GM12878 (cell line): ENCODE measurements around the gene FLVCR1. TPM values are rescaled to one million over a fixed set of nuclear protein-coding genes. Genes with fewer than 3 reads are reported as not detected.

ENCODE experiments used
- ATAC-seq: fragments of 200-7000 bp; cut with Tn5 transposase; 3 replicates; pipeline ENCODE4 v1.9.1; 2020; ENCODE audit warnings: mild to moderate bottlenecking, moderate library complexity
- BruUV-seq: library from RNA; stranded (reverse); fragments of 400-500 nt; replicated peaks from 2 replicates; lab custom pipeline; 2021; lab: Mats Ljungman, UMichigan
- CTCF ChIA-PET: fragments of 300-600 bp; sonication (Branson Sonifier 250); formaldehyde crosslinking; extraction: SDS; loops from one replicate; lab custom pipeline; 2021; ENCODE audit warnings: inconsistent platforms; lab: Yijun Ruan, JAX
- POLR2A ChIA-PET: fragments of 350-600 bp; formaldehyde crosslinking; extraction: SDS; loops from one replicate; lab custom pipeline; 2021; ENCODE audit warnings: inconsistent platforms; lab: Charles Lee
- RAD21 ChIA-PET: fragments of 300-600 bp; sonication (Branson Sonifier 250); formaldehyde crosslinking; loops from one replicate; lab custom pipeline; 2023; ENCODE audit warnings: antibody characterized with exemption; ENCODE audit not compliant: unreplicated experiment; lab: Charles Lee
- SMC1A ChIA-PET: fragments of 300-600 bp; sonication (Branson Sonifier 250); formaldehyde crosslinking; loops from one replicate; lab custom pipeline; 2023; ENCODE audit not compliant: unreplicated experiment, uncharacterized antibody; lab: Charles Lee
- DNase-seq: peaks from one replicate; pipeline ENCODE4 v3.0.0-alpha.2; 2011; ENCODE audit warnings: low read depth, low spot score
- FAIRE-seq: peaks from 3 replicates; lab custom pipeline; 2011; peaks lifted over from hg19 to GRCh38; lab: Jason Lieb, UNC
- H2AFZ ChIP-seq: 2 replicates; pipeline ENCODE4 v1.6.0; 2011; ENCODE audit warnings: low read depth, low read length, control low read depth; ENCODE audit not compliant: control insufficient read depth
- H3K27ac ChIP-seq: 2 replicates; pipeline ENCODE4 v1.5.1; 2011; ENCODE audit warnings: control low read depth; ENCODE audit not compliant: control insufficient read depth, insufficient read depth
- H3K27me3 ChIP-seq, 2 experiments: replicated peaks in 1 of 2; 2 replicates each; pipeline versions ENCODE4 v1.6.0 to v1.6.1; 2011; ENCODE audit warnings: low read length in 1 of 2; ENCODE audit not compliant: control insufficient read depth in 2 of 2, insufficient read depth in 2 of 2
- H3K36me3 ChIP-seq, 2 experiments: 2 replicates each; pipeline ENCODE4 v1.5.1; 2011; ENCODE audit warnings: low read length in 1 of 2; ENCODE audit not compliant: control insufficient read depth in 2 of 2, insufficient read depth in 2 of 2
- H3K4me1 ChIP-seq: 2 replicates; pipeline ENCODE4 v1.6.1; 2011; ENCODE audit warnings: mild to moderate bottlenecking, low read length, moderate library complexity, mixed read lengths; ENCODE audit not compliant: control insufficient read depth, insufficient read depth
- H3K4me2 ChIP-seq: 2 replicates; pipeline ENCODE4 v1.6.0; 2011; ENCODE audit warnings: control low read depth; ENCODE audit not compliant: control insufficient read depth, insufficient read depth
- H3K4me3 ChIP-seq: fragments of 200-600 bp; sonication (generic); 2 replicates; pipeline ENCODE4 v1.5.1; 2016
- H3K79me2 ChIP-seq: 2 replicates; pipeline ENCODE4 v1.6.0; 2011; ENCODE audit warnings: low read length; ENCODE audit not compliant: control insufficient read depth, insufficient read depth
- H3K9ac ChIP-seq: 2 replicates; pipeline ENCODE4 v1.8.0; 2011; ENCODE audit warnings: low read length, control low read depth, mixed read lengths; ENCODE audit not compliant: control insufficient read depth, insufficient read depth
- H3K9me3 ChIP-seq: replicated peaks from 3 replicates; pipeline ENCODE4 v1.5.1; 2011; ENCODE audit warnings: mild to moderate bottlenecking, low read length; ENCODE audit not compliant: control insufficient read depth, insufficient read depth
- H4K20me1 ChIP-seq: 2 replicates; pipeline ENCODE4 v1.6.0; 2011; ENCODE audit not compliant: control insufficient read depth, insufficient read depth
- BHLHE40 ChIP-seq, 2 experiments: fragments of 450-650 bp in 1 of 2; IDR thresholded peaks; 2 replicates each; pipeline ENCODE4 v1.6.1; 2011 to 2017; ENCODE audit warnings: low read depth in 2 of 2, borderline replicate concordance in 1 of 2, improper control_type of control experiment in 1 of 2, low read length in 1 of 2, mild to moderate bottlenecking in 1 of 2
- IRF4 ChIP-seq: IDR thresholded peaks from 2 replicates; pipeline ENCODE4 v1.6.1; 2011; ENCODE audit warnings: low read depth, low read length
- JUND ChIP-seq: IDR thresholded peaks from 2 replicates; pipeline ENCODE4 v1.6.1; 2012; ENCODE audit warnings: low read depth, mild to moderate bottlenecking, low read length, improper control_type of control experiment, moderate library complexity
- NFYB ChIP-seq: IDR thresholded peaks from 2 replicates; pipeline ENCODE4 v1.6.1; 2011; ENCODE audit warnings: low read depth, mild to moderate bottlenecking, low read length, improper control_type of control experiment, moderate library complexity; ENCODE audit not compliant: insufficient read depth
- NR2F1 ChIP-seq: fragments of 450-650 bp; conservative IDR thresholded peaks from 2 replicates; pipeline ENCODE4 v1.6.1; 2017; ENCODE audit warnings: mild to moderate bottlenecking
- POLR2A ChIP-seq: IDR thresholded peaks from 2 replicates; pipeline ENCODE4 v1.6.1; 2011; ENCODE audit warnings: low read depth, mild to moderate bottlenecking, low read length
- POLR2AphosphoS5 ChIP-seq: IDR thresholded peaks from 2 replicates; pipeline ENCODE4 v1.6.1; 2011; ENCODE audit warnings: mild to moderate bottlenecking, low read length, inconsistent platforms
- SKIL ChIP-seq: fragments of 450-650 bp; IDR thresholded peaks from 2 replicates; pipeline ENCODE4 v1.6.1; 2017; ENCODE audit warnings: mild to moderate bottlenecking, low read depth, inconsistent platforms; ENCODE audit not compliant: poor library complexity, severe bottlenecking
- SPI1 ChIP-seq: IDR thresholded peaks from 2 replicates; pipeline ENCODE4 v1.6.1; 2011; ENCODE audit warnings: low read depth, mild to moderate bottlenecking, low read length, moderate library complexity, borderline replicate concordance; ENCODE audit not compliant: insufficient read depth
- SREBF1 ChIP-seq: IDR thresholded peaks from 2 replicates; pipeline ENCODE4 v1.6.1; 2012; ENCODE audit warnings: mild to moderate bottlenecking, low read length
- ZNF687 ChIP-seq: fragments of 450-650 bp; IDR thresholded peaks from 2 replicates; pipeline ENCODE4 v1.6.1; 2017; ENCODE audit warnings: mild to moderate bottlenecking, moderate library complexity
- WGBS: methylation state at CpG from one replicate; pipeline ENCODE4 v1.1.6; 2016; ENCODE audit warnings: low lambda C conversion rate; ENCODE audit not compliant: insufficient replicate concordance, insufficient coverage; ENCODE audit errors: missing lambda C conversion rate; 5-methylcytosine and 5-hydroxymethylcytosine counted together
- in situ Hi-C: fragments of 300-500 bp; cut with MboI; formaldehyde crosslinking; loops from 9 replicates; pipeline ENCODE4 v1.14.3; 2018; ENCODE audit warnings: mixed read lengths
- intact Hi-C: fragments of 100-400 bp; cut with micrococcal nuclease; formaldehyde crosslinking; loops from one replicate; pipeline ENCODE4 v1.14.2; 2022; ENCODE audit not compliant: unreplicated experiment
- polyA plus RNA-seq, 11 experiments: library from polyadenylated mRNA; depleted of rRNA in 4 of 11; unstranded in 6 of 11; stranded (reverse) in 5 of 11; fragments of >200 nt; fragmentation: Nextera tagmentation in 4 of 11; fragmentation: Illumina TruSeq in 1 of 11; extraction: Ambion mirVana in 4 of 11; extraction: Trizol in 1 of 11; gene quantifications; 1 replicate in 1 of 11; 2 replicates in 10 of 11; pipeline versions ENCODE4 v1.2.1 to v1.2.3, GENCODE V29; 2011 to 2016; ENCODE audit warnings: inconsistent platforms in 2 of 11, missing spikeins in 2 of 11, low read depth in 1 of 11
- total RNA-seq, 4 experiments: library from RNA; depleted of rRNA in 3 of 4; stranded (reverse); fragments of >200 nt in 3 of 4; fragmentation: Illumina TruSeq in 1 of 4; extraction: Trizol in 1 of 4; gene quantifications; 2 replicates each; pipeline versions ENCODE4 v1.2.1 to v1.2.3, GENCODE V29; 2013 to 2021
- TF ChIP-seq, protein P1 (sequence below), 3 experiments: IDR thresholded peaks in 2 of 3; conservative IDR thresholded peaks in 1 of 3; 2 replicates each; pipeline ENCODE4 v1.5.1; 2011; ENCODE audit warnings: low read depth in 3 of 3, low read length in 3 of 3, mild to moderate bottlenecking in 3 of 3, control low read depth in 2 of 3, moderate library complexity in 2 of 3, inconsistent platforms in 1 of 3, mixed read lengths in 1 of 3; ENCODE audit not compliant: control insufficient read depth in 2 of 3, insufficient read depth in 1 of 3; ENCODE audit errors: extremely low read depth in 1 of 3
- TF ChIP-seq, protein P2 (sequence below): IDR thresholded peaks from 2 replicates; pipeline ENCODE4 v1.6.1; 2011; ENCODE audit warnings: mild to moderate bottlenecking, low read depth, low read length, moderate library complexity; ENCODE audit not compliant: insufficient replicate concordance

Gene FLVCR1
- total and polyA plus RNA-seq, 10 of the 15 experiments (the other 5 are each of a cell fraction or from before 2014, with no cell fraction given) = 7.1 to 25.2 (median 17.6) TPM

DNA sequence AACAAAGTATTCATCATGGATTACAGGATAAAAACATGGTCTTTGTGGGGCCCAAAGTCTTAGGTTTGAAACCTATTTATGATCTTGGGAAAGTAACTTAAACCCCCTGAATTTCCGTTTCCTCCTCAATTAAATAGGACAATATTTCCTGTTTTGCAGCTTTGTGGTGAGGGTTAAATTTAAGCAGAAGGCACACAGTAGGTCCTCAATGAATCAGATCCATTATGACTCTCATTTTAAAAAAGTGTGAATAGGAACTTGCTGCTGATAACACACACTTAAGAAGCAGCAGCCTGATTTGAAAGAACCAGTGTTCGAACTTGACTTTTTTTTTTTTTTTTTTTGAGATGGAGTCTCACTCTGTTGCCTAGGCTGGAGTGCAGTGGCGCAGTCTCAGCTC is 50.9 kb downstream of the FLVCR1 start (continued):
- no peak for TF ChIP-seq ZNF687
- no peak for TF ChIP-seq NR2F1
- no peak for TF ChIP-seq POLR2AphosphoS5
- TF ChIP-seq, all 136 proteins: peak for 0

GRCh38 chr1:212909652-212910063 is 51.6 kb downstream of the FLVCR1 start:
- Histone ChIP-seq H3K4me2 (no peak overlapping the region), H3K27ac (no peak overlapping the region), H3K79me2 (no peaks in the 10 kb centered on the region), H3K36me3 (no peaks in the 10 kb centered on the region), H3K9ac (no peak overlapping the region), H3K9me3 (no peaks in the 10 kb centered on the region), H3K4me3 (no peak overlapping the region), H3K4me1 (no peaks in the 10 kb centered on the region), H4K20me1 (no peaks in the 10 kb centered on the region), H3K27me3 (no peaks in the 10 kb centered on the region), H2AFZ (no peak overlapping the region)
- ATAC-seq (no peak), DNase-seq (no peak), FAIRE-seq (no peak)
- in situ Hi-C loops (no loop called here), intact Hi-C loops (no loop called here)
- BruUV-seq = no TSS peak
- ChIA-PET POLR2A (interaction anchor here (0.7 kb wide), 1 partner anchor 14 kb away, joined by 3 read pairs; no protein-coding TSS in a partner anchor), RAD21 (no interaction called here), SMC1A (interaction anchor here (1.3 kb wide), 1 partner anchor 95 kb away, joined by 3 read pairs; no protein-coding TSS in a partner anchor), CTCF (interaction anchor here (0.8 kb wide), 1 partner anchor 97 kb away, joined by 3 read pairs; no protein-coding TSS in a partner anchor)
- 95% methylated on average over 3 of the region's 3 CpGs for WGBS
- no peak for TF ChIP-seq POLR2A
- TF ChIP-seq, protein P1, sequence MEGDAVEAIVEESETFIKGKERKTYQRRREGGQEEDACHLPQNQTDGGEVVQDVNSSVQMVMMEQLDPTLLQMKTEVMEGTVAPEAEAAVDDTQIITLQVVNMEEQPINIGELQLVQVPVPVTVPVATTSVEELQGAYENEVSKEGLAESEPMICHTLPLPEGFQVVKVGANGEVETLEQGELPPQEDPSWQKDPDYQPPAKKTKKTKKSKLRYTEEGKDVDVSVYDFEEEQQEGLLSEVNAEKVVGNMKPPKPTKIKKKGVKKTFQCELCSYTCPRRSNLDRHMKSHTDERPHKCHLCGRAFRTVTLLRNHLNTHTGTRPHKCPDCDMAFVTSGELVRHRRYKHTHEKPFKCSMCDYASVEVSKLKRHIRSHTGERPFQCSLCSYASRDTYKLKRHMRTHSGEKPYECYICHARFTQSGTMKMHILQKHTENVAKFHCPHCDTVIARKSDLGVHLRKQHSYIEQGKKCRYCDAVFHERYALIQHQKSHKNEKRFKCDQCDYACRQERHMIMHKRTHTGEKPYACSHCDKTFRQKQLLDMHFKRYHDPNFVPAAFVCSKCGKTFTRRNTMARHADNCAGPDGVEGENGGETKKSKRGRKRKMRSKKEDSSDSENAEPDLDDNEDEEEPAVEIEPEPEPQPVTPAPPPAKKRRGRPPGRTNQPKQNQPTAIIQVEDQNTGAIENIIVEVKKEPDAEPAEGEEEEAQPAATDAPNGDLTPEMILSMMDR (IDR thresholded peaks at IDR 0.05 in 2 of 3, conservative IDR thresholded peaks at IDR 0.05 in 1 of 3; ENCODE audit: control insufficient read depth in 2 of 3, extremely low read depth in 1 of 3, insufficient read depth in 1 of 3, low read depth in 3 of 3, low read length in 3 of 3) = no peak
- no peak for TF ChIP-seq SKIL
- no peak for TF ChIP-seq SREBF1
- TF ChIP-seq, protein P2, sequence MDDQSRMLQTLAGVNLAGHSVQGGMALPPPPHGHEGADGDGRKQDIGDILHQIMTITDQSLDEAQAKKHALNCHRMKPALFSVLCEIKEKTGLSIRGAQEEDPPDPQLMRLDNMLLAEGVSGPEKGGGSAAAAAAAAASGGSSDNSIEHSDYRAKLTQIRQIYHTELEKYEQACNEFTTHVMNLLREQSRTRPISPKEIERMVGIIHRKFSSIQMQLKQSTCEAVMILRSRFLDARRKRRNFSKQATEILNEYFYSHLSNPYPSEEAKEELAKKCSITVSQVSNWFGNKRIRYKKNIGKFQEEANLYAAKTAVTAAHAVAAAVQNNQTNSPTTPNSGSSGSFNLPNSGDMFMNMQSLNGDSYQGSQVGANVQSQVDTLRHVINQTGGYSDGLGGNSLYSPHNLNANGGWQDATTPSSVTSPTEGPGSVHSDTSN = no peak
- no peak for TF ChIP-seq JUND
- no peak for TF ChIP-seq NFYB
- TF ChIP-seq IRF4 = no peak
- no peak for TF ChIP-seq SPI1
- TF ChIP-seq BHLHE40 (IDR thresholded peaks at IDR 0.05; ENCODE audit: borderline replicate concordance in 1 of 2, low read depth in 2 of 2, low read length in 1 of 2) = no peak
